MM.1S (cell line): ENCODE measurements around the gene SAFB.

ENCODE experiments used
- DNase-seq: peaks from one replicate; pipeline ENCODE4 v3.0.0-alpha.2; 2015
- H2AFZ ChIP-seq: fragments of 300-600 bp; sonication (generic); 2 replicates; pipeline ENCODE4 v1.6.0; 2016; ENCODE audit warnings: antibody characterized with exemption, low read length
- H3F3A ChIP-seq: fragments of 300-600 bp; sonication (generic); 2 replicates; pipeline ENCODE4 v1.6.1; 2016; ENCODE audit warnings: mild to moderate bottlenecking, antibody characterized with exemption, low read length, moderate library complexity, mixed read lengths; ENCODE audit not compliant: insufficient read depth
- H3K27ac ChIP-seq: fragments of 300-600 bp; sonication (generic); 2 replicates; pipeline ENCODE4 v1.5.1; 2016; ENCODE audit warnings: mild to moderate bottlenecking, low read length
- H3K27me3 ChIP-seq: fragments of 300-600 bp; sonication (generic); replicated peaks from 2 replicates; pipeline ENCODE4 v1.6.0; 2016; ENCODE audit warnings: low read length; ENCODE audit not compliant: insufficient read depth
- H3K36me3 ChIP-seq: fragments of 300-600 bp; sonication (generic); replicated peaks from 2 replicates; pipeline ENCODE4 v1.6.1; 2016; ENCODE audit warnings: mild to moderate bottlenecking, low read length, mixed read lengths; ENCODE audit not compliant: insufficient read depth
- H3K4me1 ChIP-seq: fragments of 300-600 bp; sonication (generic); 2 replicates; pipeline ENCODE4 v1.6.1; 2016; ENCODE audit warnings: low read length, mixed read lengths
- H3K4me2 ChIP-seq: fragments of 300-600 bp; sonication (generic); 2 replicates; pipeline ENCODE4 v1.6.0; 2016; ENCODE audit warnings: low read depth, low read length
- H3K4me3 ChIP-seq: fragments of 300-600 bp; sonication (generic); 2 replicates; pipeline ENCODE4 v1.5.1; 2016; ENCODE audit warnings: low read length, mixed read lengths
- H3K79me2 ChIP-seq: fragments of 300-600 bp; sonication (generic); 2 replicates; pipeline ENCODE4 v1.6.1; 2016; ENCODE audit warnings: mixed run types, low read length, mixed read lengths
- H3K9ac ChIP-seq: fragments of 300-600 bp; sonication (generic); 2 replicates; pipeline ENCODE4 v1.6.1; 2016; ENCODE audit warnings: low read length, mixed read lengths
- H3K9me2 ChIP-seq: fragments of 300-600 bp; sonication (generic); replicated peaks from 2 replicates; pipeline ENCODE4 v1.6.1; 2016; ENCODE audit warnings: mild to moderate bottlenecking, low read length, mixed read lengths; ENCODE audit not compliant: insufficient read depth
- H3K9me3 ChIP-seq: fragments of 300-600 bp; sonication (generic); replicated peaks from 2 replicates; pipeline ENCODE4 v1.6.1; 2016; ENCODE audit warnings: mild to moderate bottlenecking, low read length, mixed read lengths; ENCODE audit not compliant: insufficient read depth
- H4K20me1 ChIP-seq: fragments of 300-600 bp; sonication (generic); 2 replicates; pipeline ENCODE4 v1.6.1; 2016; ENCODE audit warnings: mild to moderate bottlenecking, low read length, moderate library complexity, mixed read lengths; ENCODE audit not compliant: insufficient read depth
- EZH2 ChIP-seq: fragments of 300-600 bp; sonication (generic); optimal IDR thresholded peaks from 2 replicates; pipeline ENCODE3; 2017; ENCODE audit warnings: low read depth, mild to moderate bottlenecking, antibody characterized with exemption, low read length, mixed read lengths
- EZH2phosphoT487 ChIP-seq: fragments of 300-600 bp; sonication (generic); IDR thresholded peaks from 2 replicates; pipeline ENCODE4 v1.6.1; 2018; ENCODE audit warnings: antibody characterized with exemption, low read length
- TF ChIP-seq, protein P1 (sequence below): fragments of 300-600 bp; sonication (generic); IDR thresholded peaks from 2 replicates; pipeline ENCODE4 v1.5.1; 2016; ENCODE audit warnings: antibody characterized with exemption, low read length, mixed read lengths

SAFB gene

DNA sequence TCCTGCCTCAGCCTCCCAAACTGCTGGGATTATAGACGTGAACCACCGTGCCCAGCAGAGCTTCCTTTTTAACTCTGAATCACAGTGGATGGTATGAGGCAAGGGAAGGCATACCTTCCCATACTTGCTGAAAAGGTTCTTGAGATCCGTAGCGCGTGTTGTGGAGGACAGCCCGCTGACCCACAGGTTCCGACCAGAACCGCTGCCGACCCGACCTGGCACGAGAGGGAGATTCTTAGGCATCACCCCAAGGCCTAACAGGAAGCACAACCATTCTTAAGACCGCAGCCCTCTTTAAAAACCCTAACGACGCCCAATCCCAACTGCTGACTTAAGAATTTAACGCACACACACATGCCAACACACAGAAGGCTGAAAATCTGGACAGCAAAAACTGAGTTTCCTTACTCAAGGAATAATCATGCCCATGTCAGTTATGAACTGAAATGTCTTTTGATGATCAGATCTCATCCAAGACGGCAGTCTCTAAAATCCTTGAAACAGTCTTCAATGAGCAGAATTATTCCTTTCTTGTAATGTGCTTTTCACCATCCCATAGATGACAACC is 12.9 kb upstream of the SAFB start:
- TF ChIP-seq EZH2phosphoT487 (no peak), EZH2 (no peak)
- TF ChIP-seq, protein P1, sequence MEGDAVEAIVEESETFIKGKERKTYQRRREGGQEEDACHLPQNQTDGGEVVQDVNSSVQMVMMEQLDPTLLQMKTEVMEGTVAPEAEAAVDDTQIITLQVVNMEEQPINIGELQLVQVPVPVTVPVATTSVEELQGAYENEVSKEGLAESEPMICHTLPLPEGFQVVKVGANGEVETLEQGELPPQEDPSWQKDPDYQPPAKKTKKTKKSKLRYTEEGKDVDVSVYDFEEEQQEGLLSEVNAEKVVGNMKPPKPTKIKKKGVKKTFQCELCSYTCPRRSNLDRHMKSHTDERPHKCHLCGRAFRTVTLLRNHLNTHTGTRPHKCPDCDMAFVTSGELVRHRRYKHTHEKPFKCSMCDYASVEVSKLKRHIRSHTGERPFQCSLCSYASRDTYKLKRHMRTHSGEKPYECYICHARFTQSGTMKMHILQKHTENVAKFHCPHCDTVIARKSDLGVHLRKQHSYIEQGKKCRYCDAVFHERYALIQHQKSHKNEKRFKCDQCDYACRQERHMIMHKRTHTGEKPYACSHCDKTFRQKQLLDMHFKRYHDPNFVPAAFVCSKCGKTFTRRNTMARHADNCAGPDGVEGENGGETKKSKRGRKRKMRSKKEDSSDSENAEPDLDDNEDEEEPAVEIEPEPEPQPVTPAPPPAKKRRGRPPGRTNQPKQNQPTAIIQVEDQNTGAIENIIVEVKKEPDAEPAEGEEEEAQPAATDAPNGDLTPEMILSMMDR, result no peak
- Histone ChIP-seq H3K4me3 (no peak overlapping the region), H2AFZ (no peak overlapping the region), H3K9ac (no peak overlapping the region), H3K9me3 (no peaks in the 10 kb centered on the region), H3F3A (no peaks in the 10 kb centered on the region), H3K27me3 (no peaks in the 10 kb centered on the region), H3K9me2 (no peaks in the 10 kb centered on the region), H3K4me2 (no peak overlapping the region), H3K4me1 (no peaks in the 10 kb centered on the region), H3K79me2 (peaks cover 74% of the 10 kb centered on the region), H3K27ac (no peak overlapping the region), H4K20me1 (no peaks in the 10 kb centered on the region), H3K36me3 (peaks cover 32% of the 10 kb centered on the region)
- no peak for DNase-seq

DNA sequence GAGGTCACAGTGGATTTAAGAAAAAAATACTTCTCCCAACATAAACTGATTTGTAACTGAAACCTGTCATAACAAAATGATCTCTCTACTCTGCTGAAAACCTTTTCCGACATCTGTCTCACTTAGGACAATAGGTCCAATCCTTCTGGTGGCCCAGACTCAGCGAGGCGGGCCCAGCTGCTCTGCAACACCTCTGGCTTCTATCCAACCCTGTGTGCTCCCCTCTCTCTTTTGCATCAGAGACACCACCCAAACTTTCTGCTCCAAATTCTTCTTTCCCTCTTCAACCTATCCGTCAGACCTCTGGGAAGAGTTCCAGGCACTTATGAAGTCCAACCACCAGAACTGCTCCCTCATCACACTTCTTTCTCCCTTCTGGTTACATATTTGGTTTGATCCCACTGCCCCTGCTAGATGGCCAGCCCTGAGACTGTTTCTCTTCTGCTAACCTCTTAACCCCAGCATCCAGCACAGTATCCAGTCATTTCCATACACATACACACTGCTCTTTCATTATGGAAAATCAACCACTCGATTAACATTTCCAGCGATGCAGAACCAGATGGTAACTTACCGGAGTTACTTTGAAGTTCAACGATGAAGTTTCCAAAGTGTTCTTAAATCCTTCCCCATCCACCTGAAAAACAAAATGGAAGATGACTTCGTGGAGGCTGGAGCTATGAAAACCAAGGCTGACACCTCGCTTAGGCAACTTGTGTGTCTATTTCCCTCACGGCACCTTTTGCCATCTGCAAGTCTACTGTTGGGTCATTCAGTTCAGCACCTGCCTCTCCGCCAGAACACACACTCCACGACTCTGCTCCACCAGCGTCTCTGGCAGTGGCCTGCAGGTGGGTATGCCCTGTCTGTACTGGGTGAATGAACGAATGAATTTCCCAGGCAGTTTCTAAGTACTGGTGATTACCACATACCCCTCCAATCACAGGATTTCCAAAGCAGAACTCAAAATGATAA is 9.7 kb upstream of the SAFB start:
- Histone ChIP-seq H4K20me1 (peaks cover 9% of the 10 kb centered on the region; the same call in 1 of the 2 replicates), H3K9ac (no peak overlapping the region), H3K79me2 (peaks cover 68% of the 10 kb centered on the region), H2AFZ (no peak overlapping the region), H3K36me3 (peaks cover 38% of the 10 kb centered on the region), H3K4me1 (no peaks in the 10 kb centered on the region), H3K4me3 (no peak overlapping the region), H3K4me2 (no peak overlapping the region), H3K27me3 (no peaks in the 10 kb centered on the region), H3K9me3 (no peaks in the 10 kb centered on the region), H3F3A (no peaks in the 10 kb centered on the region), H3K27ac (no peak overlapping the region), H3K9me2 (no peaks in the 10 kb centered on the region)
- DNase-seq, result no peak
- TF ChIP-seq EZH2phosphoT487, result no peak
- TF ChIP-seq EZH2, result no peak
- TF ChIP-seq, protein P1, result no peak

DNA sequence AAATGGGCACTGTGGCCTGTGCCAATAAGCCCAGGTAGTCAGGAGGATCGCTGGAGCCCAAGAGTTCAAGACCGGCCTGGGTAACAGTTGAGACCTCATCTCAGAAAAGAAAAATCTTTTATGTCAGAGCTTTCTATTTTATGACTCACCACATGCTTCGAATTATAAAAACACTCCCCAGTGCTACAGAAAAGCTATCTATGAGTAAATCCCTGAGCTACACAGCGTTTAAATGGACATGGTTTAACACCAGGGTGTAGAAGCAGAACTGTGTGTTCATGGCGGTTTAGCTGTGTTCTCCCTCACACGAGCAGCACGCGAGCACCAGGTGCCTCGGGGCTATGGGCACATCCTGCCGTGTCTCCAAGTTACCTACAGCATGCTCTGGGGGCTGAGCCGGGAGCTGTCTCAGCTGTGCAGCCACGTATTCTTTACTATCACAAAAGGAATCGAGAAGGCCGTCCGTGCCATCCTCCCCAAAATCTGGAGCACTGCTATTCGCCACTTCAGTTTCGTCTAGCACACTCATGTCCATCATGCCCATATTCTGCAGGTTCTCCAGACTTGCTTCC is 7.0 kb upstream of the SAFB start:
- H3K79me2 ChIP-seq, result peaks cover 77% of the 10 kb centered on the region
- H4K20me1 ChIP-seq, result peaks cover 9% of the 10 kb centered on the region; the same call in 1 of the 2 replicates
- no peak for DNase-seq
- H3K4me1 ChIP-seq, result peaks cover 10% of the 10 kb centered on the region
- H3F3A ChIP-seq, result no peaks in the 10 kb centered on the region
- no peak overlapping the region for H3K4me3 ChIP-seq
- TF ChIP-seq, protein P1, result no peak
- TF ChIP-seq EZH2 (no peak), EZH2phosphoT487 (no peak)
- no peak overlapping the region for H3K4me2 ChIP-seq
- no peaks in the 10 kb centered on the region for H3K27me3 ChIP-seq
- H3K9ac ChIP-seq, result no peak overlapping the region
- H3K36me3 ChIP-seq, result peaks cover 45% of the 10 kb centered on the region
- no peaks in the 10 kb centered on the region for H3K9me3 ChIP-seq
- H3K9me2 ChIP-seq, result no peaks in the 10 kb centered on the region
- no peak overlapping the region for H2AFZ ChIP-seq
- no peak overlapping the region for H3K27ac ChIP-seq
